ENCODE results near the gene NDUFB4. TPM values are rescaled to one million over a fixed set of nuclear protein-coding genes. Genes with fewer than 3 reads are reported as not detected.

NDUFB4 gene
- total RNA-seq, 1 donor from 2014 or later, result 556 TPM

GRCh38 chr3:120642368-120642948 is 46.3 kb downstream of the NDUFB4 start:
- H3K4me1 ChIP-seq, result peaks cover 18% of the 10 kb centered on the region
- no peak for TF ChIP-seq CTCF (IDR thresholded peaks at IDR 0.05; ENCODE audit: borderline replicate concordance)
- H3K27me3 ChIP-seq (ENCODE audit: low read depth), result no peaks in the 10 kb centered on the region
- intact Hi-C loops (cut with micrococcal nuclease), result no loop called here
- no peak overlapping the region for H3K4me3 ChIP-seq
- no peak for DNase-seq
- no peaks in the 10 kb centered on the region for H3K9me3 ChIP-seq (replicated peaks)
- H3K36me3 ChIP-seq, result no peaks in the 10 kb centered on the region
- H3K27ac ChIP-seq (replicated peaks), result no peak overlapping the region

GRCh38 chr3:120645083-120645845 is 49.1 kb downstream of the NDUFB4 start:
- no peak for TF ChIP-seq CTCF (IDR thresholded peaks at IDR 0.05; ENCODE audit: borderline replicate concordance)
- H3K27ac ChIP-seq (replicated peaks), result no peak overlapping the region
- no peak for DNase-seq
- no peaks in the 10 kb centered on the region for H3K27me3 ChIP-seq (ENCODE audit: low read depth)
- H3K9me3 ChIP-seq (replicated peaks), result no peaks in the 10 kb centered on the region
- H3K36me3 ChIP-seq, result no peaks in the 10 kb centered on the region
- peaks cover 18% of the 10 kb centered on the region for H3K4me1 ChIP-seq
- no peak overlapping the region for H3K4me3 ChIP-seq
- intact Hi-C loops (cut with micrococcal nuclease), result no loop called here

- H3K4me1 ChIP-seq, result peaks cover 18% of the 10 kb centered on the region
- DNase-seq, result no peak
- no peak for TF ChIP-seq CTCF (IDR thresholded peaks at IDR 0.05; ENCODE audit: borderline replicate concordance)
- no peaks in the 10 kb centered on the region for H3K36me3 ChIP-seq
- H3K4me3 ChIP-seq, result no peak overlapping the region
- no peaks in the 10 kb centered on the region for H3K27me3 ChIP-seq (ENCODE audit: low read depth)
- intact Hi-C loops (cut with micrococcal nuclease), result no loop called here
- no peaks in the 10 kb centered on the region for H3K9me3 ChIP-seq (replicated peaks)
- peak overlapping the region; percentile 30 for H3K27ac ChIP-seq (replicated peaks)
These were observed 50.8 kb downstream of the NDUFB4 start for GRCh38 chr3:120646771-120647432.

GRCh38 chr3:120648290-120648689 is 52.2 kb downstream of the NDUFB4 start:
- Histone ChIP-seq H3K27me3 (ENCODE audit: low read depth) (no peaks in the 10 kb centered on the region), H3K4me1 (peaks cover 18% of the 10 kb centered on the region), H3K27ac (replicated peaks) (no peak overlapping the region), H3K4me3 (no peak overlapping the region), H3K9me3 (replicated peaks) (no peaks in the 10 kb centered on the region), H3K36me3 (no peaks in the 10 kb centered on the region)
- no peak for TF ChIP-seq CTCF (IDR thresholded peaks at IDR 0.05; ENCODE audit: borderline replicate concordance)
- intact Hi-C loops (cut with micrococcal nuclease), result no loop called here
- no peak for DNase-seq

- peaks cover 16% of the 10 kb centered on the region for H3K4me1 ChIP-seq
- H3K27me3 ChIP-seq (ENCODE audit: low read depth), result no peaks in the 10 kb centered on the region
- H3K9me3 ChIP-seq (replicated peaks), result no peaks in the 10 kb centered on the region
- DNase-seq, result no peak
- no peak overlapping the region for H3K4me3 ChIP-seq
- no peak overlapping the region for H3K27ac ChIP-seq (replicated peaks)
- intact Hi-C loops (cut with micrococcal nuclease), result no loop called here
- H3K36me3 ChIP-seq, result no peaks in the 10 kb centered on the region
- TF ChIP-seq CTCF (IDR thresholded peaks at IDR 0.05; ENCODE audit: borderline replicate concordance), result no peak
These were observed 53.7 kb downstream of the NDUFB4 start for GRCh38 chr3:120649830-120650233.
